Measurements from ENCODE around the gene ARHGAP20.

ARHGAP20 gene

DNA sequence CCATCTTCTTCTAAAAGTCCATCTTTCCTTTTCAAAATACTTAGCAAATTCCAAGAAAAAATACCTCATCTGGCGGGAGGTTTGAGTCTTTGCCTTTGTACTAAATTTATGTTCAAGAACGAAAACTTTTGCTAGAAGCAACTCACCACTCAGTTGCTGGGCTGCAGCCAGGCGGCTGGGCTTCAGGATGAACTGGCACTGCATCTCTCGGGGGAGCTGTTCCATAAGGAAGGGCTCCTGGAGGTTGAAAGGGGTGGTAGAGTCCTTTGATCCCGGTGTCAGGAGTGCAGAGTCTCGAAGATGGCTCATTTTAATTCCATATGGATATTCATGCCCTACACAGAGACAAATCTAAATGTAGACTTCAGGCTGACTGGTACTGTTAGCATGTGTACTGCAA is 105.8 kb downstream of the ARHGAP20 start:
- no peak overlapping the region for H3K27ac Mint-ChIP-seq
- no peak overlapping the region for H3K4me3 Mint-ChIP-seq
- no peaks in the 10 kb centered on the region for H3K4me1 Mint-ChIP-seq (ENCODE audit: low read depth)
- no peaks in the 10 kb centered on the region for H3K9me3 Mint-ChIP-seq
- DNase-seq (ENCODE audit: low spot score): no peak
- peaks cover 20% of the 10 kb centered on the region for H3K27me3 Mint-ChIP-seq (ENCODE audit: low read depth)
- no peaks in the 10 kb centered on the region for H3K36me3 Mint-ChIP-seq (ENCODE audit: low read depth)

- no peak overlapping the region for H3K27ac Mint-ChIP-seq
- H3K27me3 Mint-ChIP-seq (ENCODE audit: low read depth): peaks cover 12% of the 10 kb centered on the region
- H3K4me1 Mint-ChIP-seq (ENCODE audit: low read depth): no peaks in the 10 kb centered on the region
- H3K9me3 Mint-ChIP-seq: no peaks in the 10 kb centered on the region
- DNase-seq (ENCODE audit: low spot score): no peak
- H3K4me3 Mint-ChIP-seq: no peak overlapping the region
- H3K36me3 Mint-ChIP-seq (ENCODE audit: low read depth): no peaks in the 10 kb centered on the region
Observed at GRCh38 chr11:110601936-110602335, 110.3 kb downstream of the ARHGAP20 start.

GRCh38 chr11:110600322-110600721 is 111.9 kb downstream of the ARHGAP20 start:
- H3K4me1 Mint-ChIP-seq (ENCODE audit: low read depth): no peaks in the 10 kb centered on the region

DNA sequence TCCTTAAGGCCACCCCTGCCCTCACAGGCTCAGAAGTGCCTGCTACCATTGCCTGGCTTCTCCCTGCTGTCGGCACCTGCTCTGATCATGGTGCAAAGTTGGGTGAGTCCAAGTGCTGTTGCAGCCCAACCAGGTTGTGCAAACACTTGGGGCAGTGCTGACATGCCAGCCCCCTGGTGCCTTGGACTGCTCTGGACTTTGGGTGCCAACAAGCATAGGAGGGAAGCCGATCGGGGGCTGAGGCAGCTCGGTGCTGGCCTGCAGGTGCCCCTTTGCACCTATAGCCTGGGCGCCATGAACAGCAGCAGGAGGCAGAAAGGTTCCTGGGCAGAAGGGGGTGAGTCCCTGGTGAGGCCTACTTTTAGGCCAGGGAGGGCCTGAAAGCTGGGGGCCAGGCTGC is 113.0 kb downstream of the ARHGAP20 start:
- Mint-ChIP-seq H3K4me3 (no peak overlapping the region), H3K9me3 (no peaks in the 10 kb centered on the region), H3K4me1 (ENCODE audit: low read depth) (no peaks in the 10 kb centered on the region), H3K36me3 (ENCODE audit: low read depth) (no peaks in the 10 kb centered on the region), H3K27ac (no peak overlapping the region), H3K27me3 (ENCODE audit: low read depth) (peaks cover 4% of the 10 kb centered on the region)
- DNase-seq (ENCODE audit: low spot score): no peak

More at GRCh38 chr11:110600322-110600721, 111.9 kb downstream of the ARHGAP20 start:
- no peaks in the 10 kb centered on the region for H3K9me3 Mint-ChIP-seq
- H3K4me3 Mint-ChIP-seq: no peak overlapping the region
- DNase-seq (ENCODE audit: low spot score): no peak
- H3K27ac Mint-ChIP-seq: no peak overlapping the region
- peaks cover 5% of the 10 kb centered on the region for H3K27me3 Mint-ChIP-seq (ENCODE audit: low read depth)
- H3K36me3 Mint-ChIP-seq (ENCODE audit: low read depth): no peaks in the 10 kb centered on the region

GRCh38 chr11:110598725-110599124 is 113.5 kb downstream of the ARHGAP20 start:
- Mint-ChIP-seq H3K36me3 (ENCODE audit: low read depth) (no peaks in the 10 kb centered on the region), H3K27me3 (ENCODE audit: low read depth) (peaks cover 2% of the 10 kb centered on the region), H3K27ac (no peak overlapping the region), H3K4me3 (no peak overlapping the region), H3K9me3 (no peaks in the 10 kb centered on the region), H3K4me1 (ENCODE audit: low read depth) (no peaks in the 10 kb centered on the region)
- DNase-seq (ENCODE audit: low spot score): no peak

GRCh38 chr11:110587972-110588371 is 124.3 kb downstream of the ARHGAP20 start:
- H3K4me3 Mint-ChIP-seq: no peak overlapping the region
- H3K36me3 Mint-ChIP-seq (ENCODE audit: low read depth): no peaks in the 10 kb centered on the region
- no peaks in the 10 kb centered on the region for H3K4me1 Mint-ChIP-seq (ENCODE audit: low read depth)
- H3K27me3 Mint-ChIP-seq (ENCODE audit: low read depth): peaks cover 6% of the 10 kb centered on the region
- H3K9me3 Mint-ChIP-seq: no peaks in the 10 kb centered on the region
- H3K27ac Mint-ChIP-seq: no peak overlapping the region
- no peak for DNase-seq (ENCODE audit: low spot score)

GRCh38 chr11:110587129-110587528 is 125.1 kb downstream of the ARHGAP20 start:
- Mint-ChIP-seq H3K27me3 (ENCODE audit: low read depth) (peaks cover 5% of the 10 kb centered on the region), H3K36me3 (ENCODE audit: low read depth) (no peaks in the 10 kb centered on the region), H3K4me3 (no peak overlapping the region), H3K4me1 (ENCODE audit: low read depth) (no peaks in the 10 kb centered on the region), H3K9me3 (no peaks in the 10 kb centered on the region), H3K27ac (no peak overlapping the region)
- no peak for DNase-seq (ENCODE audit: low spot score)

DNA sequence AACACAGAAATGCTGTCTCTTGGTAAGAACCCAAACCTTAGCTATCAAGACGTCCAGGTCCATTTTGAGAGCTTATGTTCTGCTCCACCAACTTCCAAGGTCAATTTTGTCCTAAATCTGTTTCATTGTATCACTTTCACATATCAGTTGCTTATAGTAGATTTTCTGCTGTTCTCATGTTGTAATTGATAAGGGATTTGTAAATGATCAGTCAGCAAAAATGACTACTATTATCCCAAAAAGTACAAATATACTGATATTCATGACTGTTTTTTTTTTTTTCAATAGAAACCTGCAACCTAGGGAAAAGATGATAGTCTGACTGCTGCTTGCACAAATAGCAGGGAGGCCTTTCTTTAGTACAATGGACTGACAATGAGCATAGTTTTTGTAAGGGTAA is 128.1 kb downstream of the ARHGAP20 start:
- no peaks in the 10 kb centered on the region for H3K4me1 Mint-ChIP-seq (ENCODE audit: low read depth)
- no peaks in the 10 kb centered on the region for H3K9me3 Mint-ChIP-seq
- no peak for DNase-seq (ENCODE audit: low spot score)
- no peak overlapping the region for H3K4me3 Mint-ChIP-seq
- H3K27me3 Mint-ChIP-seq (ENCODE audit: low read depth): peaks cover 9% of the 10 kb centered on the region
- H3K27ac Mint-ChIP-seq: no peak overlapping the region
- no peaks in the 10 kb centered on the region for H3K36me3 Mint-ChIP-seq (ENCODE audit: low read depth)

DNA sequence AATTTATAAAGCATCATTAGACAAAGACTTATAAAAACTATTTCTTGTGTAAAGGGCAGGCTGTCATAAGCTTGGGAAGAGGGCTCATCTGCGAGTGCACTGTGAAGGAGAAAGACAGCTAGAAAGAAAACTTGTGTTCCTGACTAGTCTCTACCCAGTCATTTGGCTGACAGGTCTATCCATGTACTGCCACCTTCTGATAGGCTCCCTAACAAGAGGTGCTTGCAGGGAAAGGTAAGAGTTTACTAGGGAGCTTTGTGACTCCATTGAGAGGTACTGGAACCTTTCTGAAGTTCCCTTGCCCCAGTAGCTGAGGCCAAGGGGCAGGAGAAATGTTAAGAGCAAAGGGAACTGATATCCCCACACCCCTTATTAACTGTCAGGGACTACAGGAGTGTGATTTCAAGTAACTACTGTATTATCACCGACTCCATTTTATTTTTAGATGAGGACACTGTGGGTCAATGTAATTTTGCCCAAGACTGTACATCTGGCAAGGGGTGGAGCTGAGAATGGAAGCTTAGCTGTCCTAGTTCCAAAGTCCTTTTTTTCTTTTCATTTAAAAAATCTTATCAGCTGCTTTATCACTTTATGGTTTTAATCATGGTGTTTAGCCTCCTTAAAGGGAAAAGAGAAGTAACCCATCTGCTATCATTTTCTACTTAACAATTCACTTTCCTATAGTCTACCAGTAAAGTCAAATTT is 129.4 kb downstream of the ARHGAP20 start:
- no peaks in the 10 kb centered on the region for H3K4me1 Mint-ChIP-seq (ENCODE audit: low read depth)
- DNase-seq (ENCODE audit: low spot score): no peak
- H3K36me3 Mint-ChIP-seq (ENCODE audit: low read depth): no peaks in the 10 kb centered on the region
- peaks cover 9% of the 10 kb centered on the region for H3K27me3 Mint-ChIP-seq (ENCODE audit: low read depth)
- H3K27ac Mint-ChIP-seq: no peak overlapping the region
- no peak overlapping the region for H3K4me3 Mint-ChIP-seq
- H3K9me3 Mint-ChIP-seq: no peaks in the 10 kb centered on the region

DNA sequence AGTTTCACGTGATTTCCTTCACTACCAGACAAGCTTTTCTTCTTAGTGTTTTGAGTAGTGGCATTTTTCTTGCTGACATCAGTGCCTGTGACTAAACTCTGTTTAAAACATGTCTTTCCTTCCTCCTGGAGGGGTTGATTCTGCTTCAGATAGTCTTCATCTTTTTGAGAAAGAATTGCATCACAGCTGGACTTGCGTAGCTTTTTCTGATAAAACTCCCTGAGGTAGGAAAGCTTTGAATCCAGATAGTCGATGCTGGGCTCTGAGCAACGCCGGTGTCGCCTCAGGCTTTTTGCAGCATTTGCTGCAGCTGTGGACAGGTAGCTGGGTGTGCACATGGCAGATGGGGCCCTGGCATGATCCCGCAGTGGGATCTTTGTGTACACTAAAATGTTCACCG is 131.7 kb downstream of the ARHGAP20 start:
- peaks cover 9% of the 10 kb centered on the region for H3K27me3 Mint-ChIP-seq (ENCODE audit: low read depth)
- H3K4me3 Mint-ChIP-seq: no peak overlapping the region

GRCh38 chr11:110573411-110573810 is 138.8 kb downstream of the ARHGAP20 start:
- Mint-ChIP-seq H3K4me1 (ENCODE audit: low read depth) (no peaks in the 10 kb centered on the region), H3K4me3 (no peak overlapping the region), H3K9me3 (no peaks in the 10 kb centered on the region), H3K27ac (no peak overlapping the region), H3K27me3 (ENCODE audit: low read depth) (peaks cover 14% of the 10 kb centered on the region), H3K36me3 (ENCODE audit: low read depth) (no peaks in the 10 kb centered on the region)
- DNase-seq (ENCODE audit: low spot score): no peak

More for the DNA sequence above, 131.7 kb downstream of the ARHGAP20 start:
- Mint-ChIP-seq H3K9me3 (no peaks in the 10 kb centered on the region), H3K36me3 (ENCODE audit: low read depth) (no peaks in the 10 kb centered on the region), H3K27ac (no peak overlapping the region), H3K4me1 (ENCODE audit: low read depth) (no peaks in the 10 kb centered on the region)
- DNase-seq (ENCODE audit: low spot score): no peak

DNA sequence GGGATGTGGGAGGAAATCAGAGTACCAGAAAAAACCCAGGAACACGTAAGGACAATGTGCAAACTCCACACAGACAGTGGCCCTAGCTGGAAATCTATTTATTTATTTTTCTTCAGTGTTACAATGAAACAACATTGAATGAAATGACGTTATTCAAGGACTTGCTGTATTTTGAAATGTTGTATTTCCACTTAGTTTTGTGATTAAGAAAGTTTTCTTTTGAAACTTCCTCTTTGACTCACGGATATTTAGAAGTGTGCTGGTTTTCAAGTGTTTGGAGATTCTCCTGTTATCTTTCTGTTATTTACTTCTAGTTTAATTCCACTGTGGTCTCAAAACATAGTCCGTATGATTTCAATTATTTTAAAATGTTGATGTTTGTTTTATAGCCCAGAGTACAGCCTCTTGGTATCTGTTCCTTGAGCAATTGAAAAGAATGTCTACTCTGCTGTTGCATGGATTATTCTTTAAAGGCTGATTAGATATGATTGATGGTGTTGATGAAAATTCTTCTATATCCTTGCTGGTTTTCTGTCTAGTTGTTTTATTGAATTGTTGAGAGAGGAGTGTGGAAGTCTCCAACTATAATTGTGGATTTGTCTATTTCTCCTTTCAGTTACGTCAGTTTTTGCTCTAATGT is 141.0 kb downstream of the ARHGAP20 start:
- no peak overlapping the region for H3K27ac Mint-ChIP-seq
- H3K36me3 Mint-ChIP-seq (ENCODE audit: low read depth): no peaks in the 10 kb centered on the region
- peaks cover 14% of the 10 kb centered on the region for H3K27me3 Mint-ChIP-seq (ENCODE audit: low read depth)
- H3K4me1 Mint-ChIP-seq (ENCODE audit: low read depth): no peaks in the 10 kb centered on the region
- H3K4me3 Mint-ChIP-seq: no peak overlapping the region
- H3K9me3 Mint-ChIP-seq: no peaks in the 10 kb centered on the region
- DNase-seq (ENCODE audit: low spot score): no peak

DNA sequence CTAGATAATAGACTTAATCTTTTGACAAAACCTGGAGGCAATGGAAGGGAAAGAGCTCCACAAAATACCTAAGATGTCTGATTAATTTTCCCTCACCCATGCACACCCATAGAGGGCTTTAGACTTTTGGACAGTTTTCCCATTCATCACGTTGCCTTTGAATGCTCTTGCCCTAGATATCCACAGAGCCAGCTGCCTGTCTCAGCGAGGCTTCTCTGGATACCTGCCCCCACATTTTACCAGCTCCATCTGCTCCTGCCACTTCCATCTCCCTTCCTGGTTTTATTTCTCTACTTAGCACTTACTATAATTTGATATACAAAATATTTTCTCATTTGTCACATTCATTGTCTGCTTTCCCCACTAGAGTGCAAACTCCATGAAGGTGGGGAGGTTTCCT is 145.7 kb downstream of the ARHGAP20 start:
- H3K9me3 Mint-ChIP-seq: no peaks in the 10 kb centered on the region

DNA sequence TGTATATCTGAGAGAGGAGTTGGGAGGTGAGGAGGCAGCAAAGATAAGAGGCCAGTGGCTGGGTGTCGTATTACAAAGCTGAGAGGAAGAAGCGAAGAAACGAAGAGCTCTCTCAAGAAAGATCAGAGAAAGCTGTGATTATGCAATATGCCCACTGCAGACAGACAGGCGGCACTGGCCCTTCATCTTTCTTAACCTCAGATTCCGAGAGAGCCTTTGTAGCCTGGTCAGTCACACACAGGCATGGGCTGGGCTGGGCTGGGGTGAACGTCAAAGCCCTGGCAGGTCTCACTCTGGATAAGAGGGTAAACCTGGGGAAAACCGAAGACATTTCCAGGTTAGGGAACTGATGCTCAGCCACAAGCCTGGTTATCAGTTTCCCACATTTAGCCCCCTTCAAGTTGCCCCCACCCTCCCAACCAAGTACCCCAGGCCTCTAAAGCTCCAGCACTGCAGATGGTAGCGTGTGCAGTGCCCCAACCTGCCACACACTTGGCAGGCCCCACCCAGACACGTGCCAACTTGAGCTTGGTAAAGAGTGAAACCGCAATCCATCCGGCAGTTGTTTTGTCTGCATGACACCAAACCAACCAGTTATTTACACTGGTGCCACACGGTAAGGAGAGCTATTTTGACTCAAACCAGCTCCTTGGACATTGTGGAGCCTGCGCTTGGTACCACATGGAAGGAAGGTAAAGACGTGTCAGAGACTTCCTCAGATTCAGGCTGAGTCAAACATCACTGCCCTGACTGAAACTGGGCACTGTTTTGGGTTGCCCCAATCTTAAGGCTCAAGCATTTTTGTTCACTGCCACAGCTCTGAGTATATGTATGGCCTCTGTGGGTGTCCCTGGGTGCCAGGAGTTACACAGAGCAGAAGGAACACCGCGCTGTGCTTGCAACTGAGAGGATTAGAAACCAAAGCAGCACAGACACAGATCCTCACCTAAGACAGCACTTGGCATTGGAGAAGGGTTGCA is 146.6 kb downstream of the ARHGAP20 start:
- no peaks in the 10 kb centered on the region for H3K36me3 Mint-ChIP-seq (ENCODE audit: low read depth)
- no peak overlapping the region for H3K4me3 Mint-ChIP-seq
- peaks cover 11% of the 10 kb centered on the region for H3K27me3 Mint-ChIP-seq (ENCODE audit: low read depth)
- H3K4me1 Mint-ChIP-seq (ENCODE audit: low read depth): no peaks in the 10 kb centered on the region
- DNase-seq (ENCODE audit: low spot score): no peak
- H3K27ac Mint-ChIP-seq: no peak overlapping the region
- H3K9me3 Mint-ChIP-seq: no peaks in the 10 kb centered on the region

More for the DNA sequence above, 145.7 kb downstream of the ARHGAP20 start:
- Mint-ChIP-seq H3K27ac (no peak overlapping the region), H3K4me1 (ENCODE audit: low read depth) (no peaks in the 10 kb centered on the region), H3K4me3 (no peak overlapping the region), H3K27me3 (ENCODE audit: low read depth) (peaks cover 8% of the 10 kb centered on the region), H3K36me3 (ENCODE audit: low read depth) (no peaks in the 10 kb centered on the region)
- no peak for DNase-seq (ENCODE audit: low spot score)

All from T-helper 2 cell treated with Interferon-gamma antibody and Interleukin-4, amounts not matched to agents 5 μg/mL and 100 μg/mL, for 36 hours (primary cell).